Caki2 (cell line): Measurements from ENCODE around the gene FAM3B. TPM values are rescaled to one million over a fixed set of nuclear protein-coding genes. Genes with fewer than 3 reads are reported as not detected.

ENCODE experiments used
- DNase-seq: peaks from one replicate; pipeline ENCODE4 v3.0.0-alpha.2; 2015; ENCODE audit warnings: low read depth
- in situ Hi-C: cut with HindIII; loops from 2 replicates; pipeline ENCODE4 v1.10.0; 2016; ENCODE audit warnings: low sequenced_read_pairs, low pct_unique_long_range_greater_than_20kb, mixed read lengths
- total RNA-seq: library from RNA; depleted of rRNA; stranded (reverse); fragments of >200 nt; shearing (Covaris generic); gene quantifications from 2 replicates; pipeline ENCODE4 v1.2.3, GENCODE V29; 2014; ENCODE audit warnings: low replicate concordance; rRNA removed

The FAM3B gene
- total RNA-seq, 1 experiment from 2014 or later = not detected

DNA sequence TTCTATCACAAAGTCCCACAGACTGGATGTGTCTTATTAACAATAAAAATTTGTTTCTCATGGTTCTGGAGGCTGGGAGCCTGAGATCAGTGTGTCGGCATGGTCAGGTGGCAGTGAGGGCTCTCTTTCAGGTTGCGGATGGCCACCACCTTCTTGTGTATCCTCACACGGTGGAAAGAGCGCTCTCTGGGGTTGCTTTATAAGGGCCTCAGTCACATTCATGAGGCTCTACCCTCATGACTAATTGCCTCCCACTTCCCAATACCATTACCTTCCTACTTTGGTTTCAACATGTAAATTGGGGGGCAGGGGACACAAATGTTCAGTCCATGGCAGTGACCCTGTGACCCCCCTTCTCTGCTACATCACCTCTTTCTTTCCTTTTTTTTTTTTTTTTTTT is 88.7 kb downstream of the FAM3B start:
- DNase-seq = no peak
- in situ Hi-C loops = no loop called here

DNA sequence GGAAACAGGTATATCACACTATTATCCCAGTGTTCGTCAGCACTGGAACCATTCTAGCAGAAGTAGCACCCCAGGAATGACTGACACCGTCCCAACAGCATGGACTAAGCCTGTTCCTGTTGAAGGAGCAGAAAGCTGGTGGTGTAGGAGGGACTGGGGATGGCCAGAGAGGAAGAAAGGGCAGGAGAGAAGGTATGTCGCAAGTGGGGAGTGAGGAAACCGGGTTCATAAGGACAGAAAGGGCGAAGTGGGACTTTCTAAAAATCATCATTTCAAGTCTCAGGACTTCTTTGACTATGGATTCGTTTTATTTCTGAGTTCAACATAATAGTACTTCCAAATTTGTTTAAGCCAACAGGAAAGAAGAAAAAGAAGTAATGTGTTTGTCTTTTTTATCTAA is 89.7 kb downstream of the FAM3B start:
- DNase-seq = no peak
- in situ Hi-C loops = no loop called here

Other genes starting within 250 kb of the FAM3B start
- gene BACE2, start 148.6 kb upstream of the FAM3B start, total RNA-seq = 23.5 and 33.8 TPM in 2 replicates
- 1.2 and 4.9 TPM in 2 replicates for gene MX2, start 45.2 kb downstream of the FAM3B start, total RNA-seq
- 4.8 and 9.3 TPM in 2 replicates for gene MX1, start 109.4 kb downstream of the FAM3B start, total RNA-seq
- gene TMPRSS2, start 191.4 kb downstream of the FAM3B start, total RNA-seq = 2.3 TPM in 1 of 2 replicates, not detected in the other